Keratinocyte (primary cell): ENCODE results near the gene CTNND2. TPM values are rescaled to one million over a fixed set of nuclear protein-coding genes. Genes with fewer than 3 reads are reported as not detected.

Source experiments
- DNase-seq: peaks from one replicate; pipeline ENCODE4 v3.0.0-alpha.2; 2011; ENCODE audit warnings: low read depth, missing footprints, low spot score
- FAIRE-seq: peaks from 2 replicates; lab custom pipeline; 2011; peaks lifted over from hg19 to GRCh38; lab: Jason Lieb, UNC
- H2AFZ ChIP-seq: 2 replicates; pipeline ENCODE4 v1.6.0; 2012; ENCODE audit warnings: low read length, control low read depth, inconsistent platforms; ENCODE audit not compliant: control insufficient read depth
- H3K27ac ChIP-seq: 2 replicates; pipeline ENCODE4 v1.5.1; 2011; ENCODE audit warnings: low read length; ENCODE audit not compliant: control insufficient read depth, insufficient read depth
- H3K27me3 ChIP-seq: 3 replicates; pipeline ENCODE4 v1.6.0; 2011; ENCODE audit warnings: low read length; ENCODE audit not compliant: control insufficient read depth, insufficient read depth; ENCODE audit errors: extremely low read depth
- H3K36me3 ChIP-seq, 2 experiments: 2 replicates in 1 of 2; 3 replicates in 1 of 2; pipeline ENCODE4 v1.5.1; 2011; ENCODE audit warnings: low read length in 2 of 2, mild to moderate bottlenecking in 1 of 2; ENCODE audit not compliant: control insufficient read depth in 2 of 2, insufficient read depth in 2 of 2; ENCODE audit errors: extremely low read depth in 1 of 2
- H3K4me1 ChIP-seq: 3 replicates; pipeline ENCODE4 v1.5.1; 2011; ENCODE audit warnings: low read length; ENCODE audit not compliant: control insufficient read depth, insufficient read depth; ENCODE audit errors: extremely low read depth
- H3K4me2 ChIP-seq: 3 replicates; pipeline ENCODE4 v1.6.0; 2011; ENCODE audit warnings: low read depth, low read length; ENCODE audit not compliant: control insufficient read depth, insufficient read depth; ENCODE audit errors: extremely low read depth
- H3K4me3 ChIP-seq, 3 experiments: fragments of 200-600 bp in 1 of 3; sonication (generic) in 1 of 3; 2 replicates in 2 of 3; 3 replicates in 1 of 3; pipeline ENCODE4 v1.5.1; 2011 to 2016; ENCODE audit warnings: low read length in 3 of 3, mild to moderate bottlenecking in 3 of 3, control low read depth in 2 of 3, inconsistent platforms in 1 of 3, low read depth in 1 of 3, mixed read lengths in 1 of 3, mixed run types in 1 of 3, moderate library complexity in 1 of 3; ENCODE audit not compliant: control insufficient read depth in 2 of 3, insufficient read depth in 2 of 3; ENCODE audit errors: extremely low read depth in 1 of 3
- H3K79me2 ChIP-seq: 2 replicates; pipeline ENCODE4 v1.6.0; 2012; ENCODE audit warnings: low read length; ENCODE audit not compliant: control insufficient read depth, insufficient read depth
- H3K9ac ChIP-seq: 3 replicates; pipeline ENCODE4 v1.6.0; 2011; ENCODE audit warnings: low read length; ENCODE audit not compliant: control insufficient read depth, insufficient read depth; ENCODE audit errors: extremely low read depth
- H3K9me1 ChIP-seq: 3 replicates; pipeline ENCODE4 v1.6.0; 2011; ENCODE audit warnings: low read length; ENCODE audit not compliant: control insufficient read depth, insufficient read depth; ENCODE audit errors: extremely low read depth
- H3K9me3 ChIP-seq: 2 replicates; pipeline ENCODE4 v1.5.1; 2012; ENCODE audit warnings: low read depth, low read length; ENCODE audit not compliant: control insufficient read depth
- H4K20me1 ChIP-seq: 3 replicates; pipeline ENCODE4 v1.6.0; 2011; ENCODE audit warnings: low read length; ENCODE audit not compliant: control insufficient read depth, insufficient read depth; ENCODE audit errors: extremely low read depth
- EZH2 ChIP-seq: IDR thresholded peaks from one replicate; pipeline ENCODE4 v1.6.1; 2012; ENCODE audit warnings: inconsistent platforms, mild to moderate bottlenecking, low read length, moderate library complexity
- dilution Hi-C: fragments of 300-500 bp; cut with MboI; formaldehyde crosslinking; loops from one replicate; pipeline ENCODE4 v1.7.0; 2020; ENCODE audit warnings: low sequenced_read_pairs; ENCODE audit not compliant: extremely low pct_ligation_motif_present
- polyA plus RNA-seq, 5 experiments: library from polyadenylated mRNA; depleted of rRNA in 3 of 5; stranded (reverse) in 3 of 5; stranded (forward) in 1 of 5; unstranded in 1 of 5; fragments of >200 nt; gene quantifications; 1 replicate in 1 of 5; 2 replicates in 3 of 5; 3 replicates in 1 of 5; pipeline versions ENCODE4 v1.2.1 to v1.2.3, GENCODE V29; 2011 to 2012; ENCODE audit warnings: missing spikeins in 2 of 5, low read depth in 1 of 5, low replicate concordance in 1 of 5
- TF ChIP-seq, protein P1 (sequence below), 3 experiments: IDR thresholded peaks in 1 of 3; conservative IDR thresholded peaks in 1 of 3; optimal IDR thresholded peaks in 1 of 3; 2 replicates in 2 of 3; 3 replicates in 1 of 3; pipeline versions ENCODE3 to v1.5.1; 2011; ENCODE audit warnings: low read length in 3 of 3, mild to moderate bottlenecking in 3 of 3, moderate library complexity in 2 of 3, control low read depth in 1 of 3, inconsistent platforms in 1 of 3; ENCODE audit not compliant: insufficient read depth in 2 of 3; ENCODE audit errors: extremely low read depth in 1 of 3

The CTNND2 gene
- polyA plus RNA-seq, 1 donor (not counting 4 experiments of a cell fraction or from before 2014, with no cell fraction given), result not detected

DNA sequence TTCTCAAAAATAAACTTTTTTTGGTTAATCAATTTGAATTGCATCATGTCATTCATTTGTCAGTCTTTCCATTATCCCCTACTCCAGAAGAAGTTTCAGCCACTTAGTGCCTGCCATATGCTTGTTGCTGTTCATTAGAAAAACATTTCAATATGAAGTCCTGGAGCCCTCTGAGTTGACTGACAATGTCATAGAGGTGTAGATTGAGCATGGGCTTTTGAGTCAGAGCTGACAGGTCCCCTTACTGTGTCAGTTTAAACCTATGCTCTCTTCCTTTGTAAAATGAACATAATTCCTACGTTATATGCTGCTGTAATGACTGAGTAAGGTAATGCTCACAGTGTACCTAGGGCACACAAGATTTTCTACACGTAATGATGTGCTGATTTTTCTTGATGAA, 114.0 kb downstream of the CTNND2 start:
- Histone ChIP-seq H3K4me2 (no peak overlapping the region), H2AFZ (no peak overlapping the region), H3K27ac (no peak overlapping the region), H3K4me3 (no peak overlapping the region), H3K9me1 (no peaks in the 10 kb centered on the region), H3K27me3 (no peaks in the 10 kb centered on the region), H3K79me2 (no peaks in the 10 kb centered on the region), H3K9me3 (no peaks in the 10 kb centered on the region), H4K20me1 (no peaks in the 10 kb centered on the region), H3K9ac (no peak overlapping the region), H3K4me1 (no peaks in the 10 kb centered on the region), H3K36me3 (no peaks in the 10 kb centered on the region)
- FAIRE-seq (no peak), DNase-seq (no peak)
- dilution Hi-C loops, result no loop called here
- no peak for TF ChIP-seq EZH2
- TF ChIP-seq, protein P1, sequence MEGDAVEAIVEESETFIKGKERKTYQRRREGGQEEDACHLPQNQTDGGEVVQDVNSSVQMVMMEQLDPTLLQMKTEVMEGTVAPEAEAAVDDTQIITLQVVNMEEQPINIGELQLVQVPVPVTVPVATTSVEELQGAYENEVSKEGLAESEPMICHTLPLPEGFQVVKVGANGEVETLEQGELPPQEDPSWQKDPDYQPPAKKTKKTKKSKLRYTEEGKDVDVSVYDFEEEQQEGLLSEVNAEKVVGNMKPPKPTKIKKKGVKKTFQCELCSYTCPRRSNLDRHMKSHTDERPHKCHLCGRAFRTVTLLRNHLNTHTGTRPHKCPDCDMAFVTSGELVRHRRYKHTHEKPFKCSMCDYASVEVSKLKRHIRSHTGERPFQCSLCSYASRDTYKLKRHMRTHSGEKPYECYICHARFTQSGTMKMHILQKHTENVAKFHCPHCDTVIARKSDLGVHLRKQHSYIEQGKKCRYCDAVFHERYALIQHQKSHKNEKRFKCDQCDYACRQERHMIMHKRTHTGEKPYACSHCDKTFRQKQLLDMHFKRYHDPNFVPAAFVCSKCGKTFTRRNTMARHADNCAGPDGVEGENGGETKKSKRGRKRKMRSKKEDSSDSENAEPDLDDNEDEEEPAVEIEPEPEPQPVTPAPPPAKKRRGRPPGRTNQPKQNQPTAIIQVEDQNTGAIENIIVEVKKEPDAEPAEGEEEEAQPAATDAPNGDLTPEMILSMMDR (optimal IDR thresholded peaks at IDR 0.05 in 1 of 3, IDR thresholded peaks at IDR 0.05 in 1 of 3, conservative IDR thresholded peaks at IDR 0.05 in 1 of 3; ENCODE audit: extremely low read depth in 1 of 3, insufficient read depth in 2 of 3, low read length in 3 of 3), result no peak

DNA sequence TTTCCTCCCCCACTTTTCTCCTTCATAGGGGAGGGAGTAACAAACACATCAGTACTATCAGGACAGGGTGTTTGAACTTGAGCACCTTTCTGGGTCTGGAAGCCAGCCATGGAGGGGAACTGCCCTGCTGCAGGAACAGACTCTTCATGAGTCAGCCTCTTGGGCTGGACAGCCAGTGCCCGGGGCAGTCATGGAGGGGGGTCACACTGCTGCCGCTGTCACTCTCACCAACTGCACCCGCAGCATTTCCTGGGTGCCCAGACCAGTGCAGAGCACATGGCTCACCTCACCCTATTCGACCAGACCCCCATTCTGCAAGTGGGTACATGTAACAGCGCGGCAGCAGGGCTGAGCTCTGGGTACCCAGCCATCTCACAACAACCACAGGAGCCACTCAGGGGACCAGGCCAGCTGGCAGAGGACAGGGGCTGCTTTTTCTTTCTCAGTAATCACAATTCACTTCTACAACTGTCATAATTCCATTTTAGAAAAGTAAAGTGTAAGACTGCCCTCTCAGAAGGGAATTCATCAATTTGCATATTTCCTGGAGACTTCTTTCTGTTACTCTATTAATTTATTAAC, 118.4 kb downstream of the CTNND2 start:
- Histone ChIP-seq H3K4me3 (no peak overlapping the region), H3K9me1 (no peaks in the 10 kb centered on the region), H3K27me3 (no peaks in the 10 kb centered on the region), H3K4me1 (no peaks in the 10 kb centered on the region), H3K4me2 (no peak overlapping the region), H3K9ac (no peak overlapping the region), H4K20me1 (no peaks in the 10 kb centered on the region), H3K36me3 (no peaks in the 10 kb centered on the region), H3K79me2 (no peaks in the 10 kb centered on the region), H3K9me3 (no peaks in the 10 kb centered on the region), H2AFZ (no peak overlapping the region), H3K27ac (no peak overlapping the region)
- no peak for FAIRE-seq
- no peak for DNase-seq
- TF ChIP-seq EZH2, result no peak
- TF ChIP-seq, protein P1 (optimal IDR thresholded peaks at IDR 0.05 in 1 of 3, IDR thresholded peaks at IDR 0.05 in 1 of 3, conservative IDR thresholded peaks at IDR 0.05 in 1 of 3; ENCODE audit: extremely low read depth in 1 of 3, insufficient read depth in 2 of 3, low read length in 3 of 3), result no peak
- dilution Hi-C loops, result no loop called here
